WTC11 (cell line): Measurements from ENCODE around the gene CALCA. TPM values are rescaled to one million over a fixed set of nuclear protein-coding genes. Genes with fewer than 3 reads are reported as not detected.

Experiments
- ATAC-seq: fragments of 200-7000 bp; cut with Tn5 transposase; 2 replicates; pipeline ENCODE4 v1.10.0; 2021; ENCODE audit warnings: mild to moderate bottlenecking, moderate library complexity
- CTCF ChIA-PET: fragments of 300-600 bp; sonication (Branson Sonifier 250); formaldehyde crosslinking; loops from one replicate; lab custom pipeline; 2021; ENCODE audit warnings: antibody characterized with exemption; lab: Charles Lee
- POLR2A ChIA-PET: fragments of 350-600 bp; sonication (Branson Sonifier 250); formaldehyde crosslinking; loops from one replicate; lab custom pipeline; 2021; ENCODE audit warnings: antibody characterized with exemption; lab: Charles Lee
- DNase-seq: peaks from one replicate; pipeline ENCODE4 v3.0.0; 2021; ENCODE audit warnings: low spot score
- H3K27ac Mint-ChIP-seq: 2 replicates; pipeline ENCODE4 v1.8.0; 2021; ENCODE audit warnings: mixed read lengths
- H3K27me3 Mint-ChIP-seq: 2 replicates; pipeline ENCODE4 v1.8.0; 2021; ENCODE audit warnings: low read depth, mild to moderate bottlenecking, moderate library complexity, mixed read lengths
- H3K36me3 Mint-ChIP-seq: 2 replicates; pipeline ENCODE4 v1.8.0; 2021; ENCODE audit warnings: mixed read lengths
- H3K4me1 Mint-ChIP-seq: 2 replicates; pipeline ENCODE4 v1.8.0; 2022; ENCODE audit warnings: mixed read lengths
- H3K4me3 Mint-ChIP-seq: 2 replicates; pipeline ENCODE4 v1.8.0; 2021; ENCODE audit warnings: mild to moderate bottlenecking, moderate library complexity, mixed read lengths
- H3K9me3 Mint-ChIP-seq: 2 replicates; pipeline ENCODE4 v1.8.0; 2021; ENCODE audit warnings: mixed read lengths
- CREB1 ChIP-seq: sonication (generic); formaldehyde crosslinking; IDR thresholded peaks from 2 replicates; pipeline ENCODE4 v1.8.0; 2023; ENCODE audit warnings: mild to moderate bottlenecking, missing genetic modification reagents
- ETV6 ChIP-seq: sonication (generic); formaldehyde crosslinking; IDR thresholded peaks from 2 replicates; pipeline ENCODE4 v1.8.1; 2022; ENCODE audit warnings: mild to moderate bottlenecking, missing genetic modification reagents
- FOXP1 ChIP-seq: sonication (generic); formaldehyde crosslinking; IDR thresholded peaks from 2 replicates; pipeline ENCODE4 v1.8.0; 2022; ENCODE audit warnings: missing genetic modification reagents, mild to moderate bottlenecking, moderate library complexity, borderline replicate concordance
- GRHL2 ChIP-seq: fragments of 250-450 bp; sonication (Bioruptor Pico); IDR thresholded peaks from 2 replicates; pipeline ENCODE4 v1.8.0; 2022; ENCODE audit warnings: mild to moderate bottlenecking, moderate library complexity; ENCODE audit not compliant: insufficient replicate concordance, severe bottlenecking
- GTF2I ChIP-seq: fragments of 250-450 bp; sonication (Bioruptor Pico); conservative IDR thresholded peaks from 2 replicates; pipeline ENCODE4 v1.4.0; 2021; ENCODE audit warnings: mild to moderate bottlenecking
- HMGA2 ChIP-seq: fragments of 250-450 bp; sonication (Bioruptor Pico); IDR thresholded peaks from 2 replicates; pipeline ENCODE4 v1.4.0; 2021; ENCODE audit warnings: mild to moderate bottlenecking, moderate library complexity
- JUN ChIP-seq: sonication (generic); formaldehyde crosslinking; IDR thresholded peaks from 2 replicates; pipeline ENCODE4 v1.8.0; 2023; ENCODE audit warnings: mild to moderate bottlenecking, missing genetic modification reagents
- OVOL2 ChIP-seq: fragments of 250-450 bp; sonication (Bioruptor Pico); IDR thresholded peaks from 2 replicates; pipeline ENCODE4 v1.9.0; 2021; ENCODE audit warnings: mild to moderate bottlenecking, borderline replicate concordance
- PRRX2 ChIP-seq: fragments of 250-450 bp; sonication (Bioruptor Pico); IDR thresholded peaks from 2 replicates; pipeline ENCODE4 v1.8.0; 2021; ENCODE audit warnings: mild to moderate bottlenecking
- RORB ChIP-seq: fragments of 250-450 bp; sonication (Bioruptor Pico); IDR thresholded peaks from 2 replicates; pipeline ENCODE4 v1.9.0; 2021; ENCODE audit warnings: mild to moderate bottlenecking
- TEAD1 ChIP-seq: sonication (generic); formaldehyde crosslinking; IDR thresholded peaks from 2 replicates; pipeline ENCODE4 v1.8.0; 2022; ENCODE audit warnings: mild to moderate bottlenecking, missing genetic modification reagents
- ZBTB21 ChIP-seq: sonication (generic); formaldehyde crosslinking; IDR thresholded peaks from 2 replicates; pipeline ENCODE4 v1.8.1; 2023; ENCODE audit warnings: mild to moderate bottlenecking, missing genetic modification reagents, borderline replicate concordance
- ZNF232 ChIP-seq: sonication (generic); formaldehyde crosslinking; IDR thresholded peaks from 2 replicates; pipeline ENCODE4 v1.8.0; 2022; ENCODE audit warnings: mild to moderate bottlenecking, missing genetic modification reagents
- ZNF263 ChIP-seq: sonication (generic); formaldehyde crosslinking; IDR thresholded peaks from 2 replicates; pipeline ENCODE4 v1.8.1; 2022; ENCODE audit warnings: low read depth, mild to moderate bottlenecking, moderate library complexity, missing genetic modification reagents
- ZNF671 ChIP-seq: fragments of 250-450 bp; sonication (Bioruptor Pico); IDR thresholded peaks from 2 replicates; pipeline ENCODE4 v1.8.0; 2021; ENCODE audit warnings: mild to moderate bottlenecking
- total RNA-seq: library from RNA; stranded (reverse); gene quantifications from 3 replicates; pipeline ENCODE4 v1.2.3, GENCODE V29; 2021
- TF ChIP-seq, protein P1 (sequence below): sonication (generic); formaldehyde crosslinking; IDR thresholded peaks from 2 replicates; pipeline ENCODE4 v1.8.1; 2022; ENCODE audit warnings: mild to moderate bottlenecking, missing genetic modification reagents, moderate library complexity, borderline replicate concordance
- TF ChIP-seq, protein P2 (sequence below): sonication (generic); formaldehyde crosslinking; IDR thresholded peaks from 2 replicates; pipeline ENCODE4 v1.8.1; 2022; ENCODE audit warnings: mild to moderate bottlenecking, moderate library complexity, missing genetic modification reagents
- TF ChIP-seq, protein P3 (sequence below): sonication (generic); formaldehyde crosslinking; IDR thresholded peaks from 2 replicates; pipeline ENCODE4 v1.8.1; 2023; ENCODE audit warnings: mild to moderate bottlenecking, missing genetic modification reagents, moderate library complexity
- TF ChIP-seq, protein P4 (sequence below): sonication (generic); formaldehyde crosslinking; IDR thresholded peaks from 2 replicates; pipeline ENCODE4 v1.8.0; 2023; ENCODE audit warnings: missing genetic modification reagents
- TF ChIP-seq, protein P5 (sequence below): sonication (generic); formaldehyde crosslinking; IDR thresholded peaks from 2 replicates; pipeline ENCODE4 v1.8.0; 2022; ENCODE audit warnings: mild to moderate bottlenecking, missing genetic modification reagents
- TF ChIP-seq, protein P6 (sequence below): fragments of 200-600 bp; IDR thresholded peaks from 2 replicates; pipeline ENCODE4 v1.8.0; 2022; ENCODE audit warnings: antibody characterized with exemption
- TF ChIP-seq, protein P7 (sequence below): fragments of 250-450 bp; sonication (Bioruptor Pico); conservative IDR thresholded peaks from 2 replicates; pipeline ENCODE4 v1.9.0; 2021; ENCODE audit warnings: mild to moderate bottlenecking

CALCA gene
- total RNA-seq, 1 experiment from 2014 or later = 0.42 TPM

DNA sequence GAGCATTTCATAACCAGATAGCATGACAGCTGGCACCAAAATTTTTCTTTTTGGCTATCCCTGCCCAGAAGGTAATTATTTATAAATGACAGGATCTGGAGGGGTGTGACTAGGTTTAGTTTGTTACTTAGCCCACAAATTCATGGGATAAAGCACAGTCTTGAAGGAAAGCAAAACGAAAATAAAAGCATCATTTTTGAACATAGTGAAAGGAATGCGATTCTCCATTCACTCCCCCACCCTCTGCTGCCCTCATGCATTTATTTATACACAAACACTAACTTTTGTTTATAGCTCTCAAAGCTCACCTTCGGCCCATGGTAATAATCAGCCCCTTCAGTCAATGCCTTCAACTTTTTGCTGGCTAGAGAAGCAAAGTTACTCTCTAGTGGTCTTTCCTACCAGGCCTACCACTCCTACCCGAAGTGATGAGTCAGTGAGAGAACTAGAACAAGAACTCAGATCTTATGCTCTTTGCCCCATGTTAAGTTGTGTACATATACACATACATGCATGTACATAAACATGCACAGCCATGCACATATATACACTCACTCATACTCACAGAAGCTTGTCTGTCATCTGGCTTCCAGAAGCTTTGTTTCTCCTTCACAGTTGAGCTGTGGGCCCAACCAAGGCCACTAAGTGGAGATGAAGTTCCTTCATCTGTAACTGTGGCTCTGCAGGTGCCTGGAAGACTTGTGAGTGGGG, 22.6 kb downstream of the CALCA start:
- CTCF ChIA-PET = interaction anchor here (0.7 to 2.5 kb wide), 4 partner anchors 20 to 56 kb away, joined by 3 to 17 read pairs (median 5); no protein-coding TSS in a partner anchor
- TF ChIP-seq, protein P1, sequence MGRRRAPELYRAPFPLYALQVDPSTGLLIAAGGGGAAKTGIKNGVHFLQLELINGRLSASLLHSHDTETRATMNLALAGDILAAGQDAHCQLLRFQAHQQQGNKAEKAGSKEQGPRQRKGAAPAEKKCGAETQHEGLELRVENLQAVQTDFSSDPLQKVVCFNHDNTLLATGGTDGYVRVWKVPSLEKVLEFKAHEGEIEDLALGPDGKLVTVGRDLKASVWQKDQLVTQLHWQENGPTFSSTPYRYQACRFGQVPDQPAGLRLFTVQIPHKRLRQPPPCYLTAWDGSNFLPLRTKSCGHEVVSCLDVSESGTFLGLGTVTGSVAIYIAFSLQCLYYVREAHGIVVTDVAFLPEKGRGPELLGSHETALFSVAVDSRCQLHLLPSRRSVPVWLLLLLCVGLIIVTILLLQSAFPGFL (CRISPR knock-in tag) = no peak
- TF ChIP-seq, protein P2, sequence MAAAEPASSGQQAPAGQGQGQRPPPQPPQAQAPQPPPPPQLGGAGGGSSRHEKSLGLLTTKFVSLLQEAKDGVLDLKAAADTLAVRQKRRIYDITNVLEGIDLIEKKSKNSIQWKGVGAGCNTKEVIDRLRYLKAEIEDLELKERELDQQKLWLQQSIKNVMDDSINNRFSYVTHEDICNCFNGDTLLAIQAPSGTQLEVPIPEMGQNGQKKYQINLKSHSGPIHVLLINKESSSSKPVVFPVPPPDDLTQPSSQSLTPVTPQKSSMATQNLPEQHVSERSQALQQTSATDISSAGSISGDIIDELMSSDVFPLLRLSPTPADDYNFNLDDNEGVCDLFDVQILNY = no peak
- TF ChIP-seq PRRX2 (no peak), JUN (CRISPR knock-in tag) (no peak), RORB (CRISPR knock-in tag) (no peak), ZNF263 (no peak), CREB1 (no peak), ZNF232 (CRISPR knock-in tag) (no peak), HMGA2 (no peak), TEAD1 (CRISPR knock-in tag) (no peak), ZBTB21 (CRISPR knock-in tag) (no peak), ETV6 (no peak), FOXP1 (CRISPR knock-in tag) (no peak)
- TF ChIP-seq, protein P3, sequence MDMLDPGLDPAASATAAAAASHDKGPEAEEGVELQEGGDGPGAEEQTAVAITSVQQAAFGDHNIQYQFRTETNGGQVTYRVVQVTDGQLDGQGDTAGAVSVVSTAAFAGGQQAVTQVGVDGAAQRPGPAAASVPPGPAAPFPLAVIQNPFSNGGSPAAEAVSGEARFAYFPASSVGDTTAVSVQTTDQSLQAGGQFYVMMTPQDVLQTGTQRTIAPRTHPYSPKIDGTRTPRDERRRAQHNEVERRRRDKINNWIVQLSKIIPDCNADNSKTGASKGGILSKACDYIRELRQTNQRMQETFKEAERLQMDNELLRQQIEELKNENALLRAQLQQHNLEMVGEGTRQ (CRISPR knock-in tag) = no peak
- TF ChIP-seq, protein P4, sequence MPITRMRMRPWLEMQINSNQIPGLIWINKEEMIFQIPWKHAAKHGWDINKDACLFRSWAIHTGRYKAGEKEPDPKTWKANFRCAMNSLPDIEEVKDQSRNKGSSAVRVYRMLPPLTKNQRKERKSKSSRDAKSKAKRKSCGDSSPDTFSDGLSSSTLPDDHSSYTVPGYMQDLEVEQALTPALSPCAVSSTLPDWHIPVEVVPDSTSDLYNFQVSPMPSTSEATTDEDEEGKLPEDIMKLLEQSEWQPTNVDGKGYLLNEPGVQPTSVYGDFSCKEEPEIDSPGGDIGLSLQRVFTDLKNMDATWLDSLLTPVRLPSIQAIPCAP (CRISPR knock-in tag) = no peak
- TF ChIP-seq, protein P5, sequence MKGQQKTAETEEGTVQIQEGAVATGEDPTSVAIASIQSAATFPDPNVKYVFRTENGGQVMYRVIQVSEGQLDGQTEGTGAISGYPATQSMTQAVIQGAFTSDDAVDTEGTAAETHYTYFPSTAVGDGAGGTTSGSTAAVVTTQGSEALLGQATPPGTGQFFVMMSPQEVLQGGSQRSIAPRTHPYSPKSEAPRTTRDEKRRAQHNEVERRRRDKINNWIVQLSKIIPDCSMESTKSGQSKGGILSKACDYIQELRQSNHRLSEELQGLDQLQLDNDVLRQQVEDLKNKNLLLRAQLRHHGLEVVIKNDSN (CRISPR knock-in tag) = no peak
- TF ChIP-seq, all 79 proteins: peak for 0
- ATAC-seq (no peak), DNase-seq (no peak)
- H3K4me3 Mint-ChIP-seq = no peak overlapping the region
- no peak overlapping the region for H3K27ac Mint-ChIP-seq
- no peaks in the 10 kb centered on the region for H3K36me3 Mint-ChIP-seq
- no peaks in the 10 kb centered on the region for H3K27me3 Mint-ChIP-seq
- POLR2A ChIA-PET = no interaction called here
- no peaks in the 10 kb centered on the region for H3K4me1 Mint-ChIP-seq
- H3K9me3 Mint-ChIP-seq = peaks cover 7% of the 10 kb centered on the region; the same call in 1 of the 2 replicates

DNA sequence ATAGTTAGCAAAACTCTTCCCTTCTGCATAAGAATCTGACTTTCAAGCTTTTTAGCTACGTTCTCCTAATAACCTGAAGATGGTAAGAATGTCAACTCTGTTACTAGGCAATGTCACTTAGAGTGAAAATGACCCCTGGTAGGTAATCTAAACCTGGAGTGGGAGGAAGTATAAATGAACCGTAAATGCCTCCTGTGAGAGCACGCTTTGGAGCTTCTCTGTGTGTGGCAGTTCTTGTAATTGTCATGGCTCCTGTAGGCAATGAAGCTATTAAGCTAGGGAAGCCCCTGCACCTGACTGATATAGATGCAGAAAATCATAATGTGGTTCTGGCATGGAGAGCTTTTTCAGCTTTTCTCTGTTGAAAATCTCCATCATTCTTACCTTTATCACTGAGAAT, 29.4 kb downstream of the CALCA start:
- TF ChIP-seq GTF2I (CRISPR knock-in tag) = no peak
- no peak for ATAC-seq
- ChIA-PET CTCF (interaction anchor here (2.5 to 4.4 kb wide), 2 partner anchors 32 to 35 kb away, joined by 13 to 21 read pairs; no protein-coding TSS in a partner anchor), POLR2A (no interaction called here)
- Mint-ChIP-seq H3K4me3 (no peak overlapping the region), H3K4me1 (no peaks in the 10 kb centered on the region; the same call in 1 of the 2 replicates), H3K27ac (no peak overlapping the region), H3K27me3 (no peaks in the 10 kb centered on the region), H3K36me3 (peaks cover 23% of the 10 kb centered on the region), H3K9me3 (peaks cover 36% of the 10 kb centered on the region)
- no peak for DNase-seq

DNA sequence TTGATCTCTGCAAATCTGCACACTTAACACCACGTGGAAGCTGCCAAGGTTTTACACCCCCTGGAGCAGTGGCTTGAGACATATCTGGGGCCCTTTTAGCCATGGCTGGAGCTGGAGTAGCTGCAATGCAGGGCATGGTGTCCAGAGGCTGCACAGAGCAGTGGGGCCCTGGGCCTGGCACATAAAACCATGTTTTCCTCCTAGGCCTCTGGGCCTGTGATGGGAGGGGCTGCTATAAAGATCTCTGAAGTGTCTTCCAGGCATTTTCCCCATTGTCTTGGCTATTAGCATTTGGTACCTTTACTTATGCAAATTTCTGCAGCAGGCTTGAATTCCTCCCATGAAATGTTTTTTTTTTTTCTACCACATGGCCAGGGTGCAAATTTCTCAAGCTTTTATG, 33.2 kb downstream of the CALCA start:
- H3K4me3 Mint-ChIP-seq = no peak overlapping the region
- H3K36me3 Mint-ChIP-seq = peaks cover 28% of the 10 kb centered on the region
- ATAC-seq (no peak), DNase-seq (no peak)
- H3K4me1 Mint-ChIP-seq = no peaks in the 10 kb centered on the region; the same call in 1 of the 2 replicates
- TF ChIP-seq GRHL2 (CRISPR knock-in tag) (no peak), PRRX2 (no peak), OVOL2 (CRISPR knock-in tag) (no peak), CREB1 (no peak), ZNF671 (CRISPR knock-in tag) (no peak)
- TF ChIP-seq, protein P6, sequence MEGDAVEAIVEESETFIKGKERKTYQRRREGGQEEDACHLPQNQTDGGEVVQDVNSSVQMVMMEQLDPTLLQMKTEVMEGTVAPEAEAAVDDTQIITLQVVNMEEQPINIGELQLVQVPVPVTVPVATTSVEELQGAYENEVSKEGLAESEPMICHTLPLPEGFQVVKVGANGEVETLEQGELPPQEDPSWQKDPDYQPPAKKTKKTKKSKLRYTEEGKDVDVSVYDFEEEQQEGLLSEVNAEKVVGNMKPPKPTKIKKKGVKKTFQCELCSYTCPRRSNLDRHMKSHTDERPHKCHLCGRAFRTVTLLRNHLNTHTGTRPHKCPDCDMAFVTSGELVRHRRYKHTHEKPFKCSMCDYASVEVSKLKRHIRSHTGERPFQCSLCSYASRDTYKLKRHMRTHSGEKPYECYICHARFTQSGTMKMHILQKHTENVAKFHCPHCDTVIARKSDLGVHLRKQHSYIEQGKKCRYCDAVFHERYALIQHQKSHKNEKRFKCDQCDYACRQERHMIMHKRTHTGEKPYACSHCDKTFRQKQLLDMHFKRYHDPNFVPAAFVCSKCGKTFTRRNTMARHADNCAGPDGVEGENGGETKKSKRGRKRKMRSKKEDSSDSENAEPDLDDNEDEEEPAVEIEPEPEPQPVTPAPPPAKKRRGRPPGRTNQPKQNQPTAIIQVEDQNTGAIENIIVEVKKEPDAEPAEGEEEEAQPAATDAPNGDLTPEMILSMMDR = no peak
- TF ChIP-seq, protein P7, sequence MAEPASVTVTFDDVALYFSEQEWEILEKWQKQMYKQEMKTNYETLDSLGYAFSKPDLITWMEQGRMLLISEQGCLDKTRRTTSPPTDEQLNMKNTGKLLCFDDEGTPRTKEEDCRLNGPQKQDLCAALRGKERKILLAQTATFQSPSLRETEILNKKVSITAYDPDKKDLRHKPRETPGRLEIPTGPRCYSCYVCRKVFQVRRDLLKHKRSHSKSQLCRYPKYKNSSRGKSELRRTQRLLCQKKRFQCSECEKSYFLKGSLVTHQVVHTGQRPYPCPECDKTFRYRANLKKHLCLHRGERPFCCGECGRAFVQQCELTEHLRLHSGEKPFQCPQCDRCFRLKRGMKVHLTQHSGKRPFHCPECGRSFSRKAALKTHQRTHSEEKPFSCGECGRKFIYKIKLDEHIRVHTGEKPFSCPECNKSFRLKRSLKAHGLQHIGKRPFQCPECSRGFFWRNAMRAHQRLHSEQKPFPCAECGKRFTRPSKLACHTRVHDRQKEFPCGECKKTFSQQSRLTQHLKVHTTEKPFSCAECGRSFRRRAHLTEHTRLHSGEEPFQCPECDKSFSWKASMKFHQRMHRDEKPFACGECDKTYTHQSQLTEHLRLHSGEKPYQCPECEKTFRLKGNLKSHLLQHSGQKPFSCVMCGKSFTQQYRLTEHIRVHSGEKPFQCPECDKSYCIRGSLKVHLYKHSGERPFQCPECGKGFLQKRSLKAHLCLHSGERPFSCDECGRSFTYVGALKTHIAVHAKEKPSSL (CRISPR knock-in tag) = no peak
- no peak overlapping the region for H3K27ac Mint-ChIP-seq
- no peaks in the 10 kb centered on the region for H3K27me3 Mint-ChIP-seq
- H3K9me3 Mint-ChIP-seq = peaks cover 47% of the 10 kb centered on the region
- POLR2A ChIA-PET = no interaction called here
- CTCF ChIA-PET = no interaction called here
